Tibial nerve (tissue), 4 donors: Measurements from ENCODE around the gene ITIH5.

Experiments
- CTCF ChIP-seq, 5 experiments: fragments of 200-600 bp in 3 of 5; fragments of 450-650 bp in 2 of 5; sonication (generic) in 3 of 5; IDR thresholded peaks; one replicate each; pipeline ENCODE4 v1.5.1; 2016 to 2019; ENCODE audit warnings: antibody characterized with exemption in 5 of 5, mild to moderate bottlenecking in 3 of 5, moderate library complexity in 2 of 5
- EP300 ChIP-seq, 2 donors: sonication (generic); formaldehyde crosslinking; IDR thresholded peaks; one replicate each; pipeline ENCODE4 v1.6.1; 2017; ENCODE audit warnings: antibody characterized with exemption in 2 of 2, mild to moderate bottlenecking in 1 of 2
- POLR2A ChIP-seq, 2 donors: fragments of 450-650 bp; IDR thresholded peaks; one replicate each; pipeline ENCODE4 v1.6.1; 2017; ENCODE audit warnings: antibody characterized with exemption in 2 of 2, mild to moderate bottlenecking in 2 of 2, moderate library complexity in 2 of 2

- TF ChIP-seq CTCF (IDR thresholded peaks at IDR 0.05) (no peak), POLR2A (IDR thresholded peaks at IDR 0.05) (no peak), EP300 (IDR thresholded peaks at IDR 0.05) (no peak)
Observed at GRCh38 chr10:7545261-7545660, 121.5 kb downstream of the ITIH5 start.
